Thyroid gland (tissue), 4 donors: ENCODE data around the gene CCND3.

Experiments
- CTCF ChIP-seq, 6 experiments: fragments of 200-600 bp in 3 of 6; fragments of 450-650 bp in 3 of 6; sonication (generic) in 3 of 6; IDR thresholded peaks; one replicate each; pipeline ENCODE4 v1.5.1; 2016 to 2019; ENCODE audit warnings: antibody characterized with exemption in 6 of 6, mild to moderate bottlenecking in 2 of 6, inconsistent platforms in 1 of 6, moderate library complexity in 1 of 6
- POLR2A ChIP-seq, 2 donors: fragments of 450-650 bp; IDR thresholded peaks; one replicate each; pipeline ENCODE4 v1.6.1; 2017; ENCODE audit warnings: antibody characterized with exemption in 2 of 2, mild to moderate bottlenecking in 2 of 2, moderate library complexity in 1 of 2

GRCh38 chr6:41966214-41966920 is 24.8 kb upstream of the CCND3 start:
- TF ChIP-seq CTCF (IDR thresholded peaks at IDR 0.05): no peak
- no peak for TF ChIP-seq POLR2A (IDR thresholded peaks at IDR 0.05)
